Kasumi-1 (cell line): Measurements from ENCODE around the gene ART5.
"Not testable (repeated sequence)": the region's sequence is repeated elsewhere in the genome, so short reads cannot be mapped to it uniquely, and the experiment has no call there.

ENCODE experiments used
- DNase-seq, 2 experiments: peaks; one replicate each; lab custom pipeline; 2025; lab: John Stamatoyannopoulos, UW

The ART5 gene

GRCh38 chr11:3658252-3658651 lies 16.5 kb upstream of the ART5 start:
- no peak for DNase-seq

GRCh38 chr11:3657331-3657730 lies 15.5 kb upstream of the ART5 start:
- DNase-seq, result not testable (repeated sequence)

GRCh38 chr11:3655547-3655946 lies 13.8 kb upstream of the ART5 start:
- DNase-seq, result no peak

GRCh38 chr11:3652514-3652913 lies 10.7 kb upstream of the ART5 start:
- not testable (repeated sequence) for DNase-seq

- not testable (repeated sequence) for DNase-seq
Measured at GRCh38 chr11:3649374-3649773, 7.6 kb upstream of the ART5 start.

- DNase-seq, result not testable (repeated sequence)
Measured at GRCh38 chr11:3648843-3649242, 7.1 kb upstream of the ART5 start.

- DNase-seq, result no peak
Measured at GRCh38 chr11:3645552-3645951, 3.8 kb upstream of the ART5 start.

GRCh38 chr11:3644817-3645235 lies 3.0 kb upstream of the ART5 start, which contains the start of gene ART1:
Gene ART1, plus strand, starts transcription at chr11:3645128. Its CDS starts 14,086 bp downstream, at chr11:3659214.
- peak in 1 of 2 experiments; percentile 22 for DNase-seq

GRCh38 chr11:3643102-3643546 lies 1.3 kb upstream of the ART5 start:
- not testable (repeated sequence) for DNase-seq

- DNase-seq, result peak; percentile 39 to 46
Measured at GRCh38 chr11:3642071-3642951, 519 bp upstream of the ART5 start.

- no peak for DNase-seq
Measured at GRCh38 chr11:3641191-3641590, 601 bp downstream of the ART5 start.

GRCh38 chr11:3639841-3640240 lies 2.0 kb downstream of the ART5 start:
- DNase-seq, result no peak

- no peak for DNase-seq
Measured at GRCh38 chr11:3638513-3638912, 3.3 kb downstream of the ART5 start.

- no peak for DNase-seq
Measured at GRCh38 chr11:3637201-3637600, 4.6 kb downstream of the ART5 start.

GRCh38 chr11:3635641-3636375 lies 6.0 kb downstream of the ART5 start:
- DNase-seq, result no peak

GRCh38 chr11:3632070-3632660 lies 9.6 kb downstream of the ART5 start:
- DNase-seq, result no peak

- DNase-seq, result no peak
Measured at GRCh38 chr11:3631331-3631730, 10.5 kb downstream of the ART5 start.

GRCh38 chr11:3627291-3627690 lies 14.5 kb downstream of the ART5 start:
- no peak for DNase-seq

GRCh38 chr11:3626250-3626960 lies 15.4 kb downstream of the ART5 start:
- DNase-seq, result peak; percentile 93 to 94

- DNase-seq, result no peak
Measured at GRCh38 chr11:3623767-3624458, 17.9 kb downstream of the ART5 start.

- DNase-seq, result no peak
Measured at GRCh38 chr11:3623121-3623520, 18.7 kb downstream of the ART5 start.
